Choroid plexus epithelial cell (primary cell): ENCODE results near the gene ANKZF1.

ENCODE experiments used
- DNase-seq: peaks from one replicate; pipeline ENCODE4 v3.0.0-alpha.2; 2010; ENCODE audit warnings: low read depth
- H3K4me3 ChIP-seq: 2 replicates; pipeline ENCODE4 v1.5.1; 2011; ENCODE audit warnings: low read depth, mild to moderate bottlenecking, control low read depth, low read length, moderate library complexity
- TF ChIP-seq, protein P1 (sequence below): conservative IDR thresholded peaks from 2 replicates; pipeline ENCODE4 v1.5.1; 2011; ENCODE audit warnings: low read depth, mild to moderate bottlenecking, control low read depth, inconsistent platforms, low read length, moderate library complexity

The ANKZF1 gene

DNA sequence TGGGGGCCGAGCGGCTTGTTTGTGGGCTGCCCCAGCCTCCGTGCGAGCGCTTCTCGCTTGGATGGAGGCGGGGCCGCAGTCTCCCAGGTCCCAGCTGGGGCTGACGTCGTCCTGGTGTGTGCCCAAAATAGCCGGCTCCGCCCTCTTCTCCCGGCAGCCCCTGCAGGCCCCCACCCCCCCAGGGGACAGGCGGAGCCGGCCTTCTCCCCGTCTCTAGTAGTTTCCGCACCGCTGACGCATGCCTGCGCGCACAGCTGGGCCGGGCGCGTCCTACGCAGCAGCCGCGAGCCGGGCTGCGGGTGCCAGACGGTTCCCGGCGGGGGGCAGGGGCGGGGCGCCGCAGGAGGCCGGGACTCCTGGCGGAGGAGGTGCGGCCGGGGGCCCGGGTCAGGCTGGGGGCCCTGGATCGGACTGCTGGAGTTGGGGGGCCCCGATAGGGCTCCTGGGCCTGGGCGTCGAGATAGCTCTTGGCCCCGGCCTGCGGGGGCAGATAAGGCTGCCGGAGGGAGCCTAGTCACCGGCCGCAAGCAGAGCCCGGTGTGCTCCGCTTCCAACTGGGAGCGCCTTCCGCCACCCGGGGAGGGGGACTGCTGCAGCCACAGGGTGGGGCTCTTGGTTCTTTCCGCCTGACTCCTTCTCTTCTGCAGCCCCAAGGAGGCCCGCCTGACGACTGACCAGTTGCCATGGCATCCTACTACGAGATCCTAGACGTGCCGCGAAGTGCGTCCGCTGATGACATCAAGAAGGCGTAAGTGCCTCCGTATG is 49.7 kb downstream of the ANKZF1 start, which contains the start of gene DNAJB2:
DNAJB2 (plus strand) TSS at position 216 of the 765 bp plus-strand sequence; CDS start at position 684, 468 bp downstream.
- peak within 1 kb of the TSS; percentile 61 for H3K4me3 ChIP-seq
- TF ChIP-seq, protein P1, sequence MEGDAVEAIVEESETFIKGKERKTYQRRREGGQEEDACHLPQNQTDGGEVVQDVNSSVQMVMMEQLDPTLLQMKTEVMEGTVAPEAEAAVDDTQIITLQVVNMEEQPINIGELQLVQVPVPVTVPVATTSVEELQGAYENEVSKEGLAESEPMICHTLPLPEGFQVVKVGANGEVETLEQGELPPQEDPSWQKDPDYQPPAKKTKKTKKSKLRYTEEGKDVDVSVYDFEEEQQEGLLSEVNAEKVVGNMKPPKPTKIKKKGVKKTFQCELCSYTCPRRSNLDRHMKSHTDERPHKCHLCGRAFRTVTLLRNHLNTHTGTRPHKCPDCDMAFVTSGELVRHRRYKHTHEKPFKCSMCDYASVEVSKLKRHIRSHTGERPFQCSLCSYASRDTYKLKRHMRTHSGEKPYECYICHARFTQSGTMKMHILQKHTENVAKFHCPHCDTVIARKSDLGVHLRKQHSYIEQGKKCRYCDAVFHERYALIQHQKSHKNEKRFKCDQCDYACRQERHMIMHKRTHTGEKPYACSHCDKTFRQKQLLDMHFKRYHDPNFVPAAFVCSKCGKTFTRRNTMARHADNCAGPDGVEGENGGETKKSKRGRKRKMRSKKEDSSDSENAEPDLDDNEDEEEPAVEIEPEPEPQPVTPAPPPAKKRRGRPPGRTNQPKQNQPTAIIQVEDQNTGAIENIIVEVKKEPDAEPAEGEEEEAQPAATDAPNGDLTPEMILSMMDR, result peak; percentile 41
- DNase-seq, result peak; percentile 100

- peak overlapping the region; percentile 61 for H3K4me3 ChIP-seq
- TF ChIP-seq, protein P1, result peak; percentile 2
- DNase-seq, result no peak
Measured at GRCh38 chr2:219279916-219280516, 50.4 kb downstream of the ANKZF1 start.

DNA sequence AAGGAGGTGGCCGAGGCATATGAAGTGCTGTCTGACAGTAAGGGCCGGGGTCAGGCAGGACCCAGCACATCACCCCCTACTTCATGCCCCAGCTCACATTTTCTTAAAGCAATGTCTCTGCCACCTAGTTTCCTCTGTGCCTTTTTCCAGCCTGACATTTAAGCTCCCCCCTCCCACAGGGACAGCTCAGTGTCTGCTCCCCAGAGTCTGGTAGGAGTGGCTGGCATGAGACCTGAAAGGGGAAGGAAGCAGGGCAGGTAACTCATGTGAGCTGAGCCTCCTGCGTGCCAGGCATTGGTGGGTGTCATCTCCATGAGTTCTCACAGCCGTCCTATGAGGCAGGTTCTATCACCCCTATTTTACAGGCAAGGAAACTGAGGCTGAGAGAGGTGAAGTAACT is 51.0 kb downstream of the ANKZF1 start:
- H3K4me3 ChIP-seq, result no peak overlapping the region
- TF ChIP-seq, protein P1, result no peak
- DNase-seq, result no peak

- H3K4me3 ChIP-seq, result no peak overlapping the region
- DNase-seq, result no peak
- TF ChIP-seq, protein P1, result no peak
Measured at GRCh38 chr2:219281588-219281987, 52.0 kb downstream of the ANKZF1 start.

DNA sequence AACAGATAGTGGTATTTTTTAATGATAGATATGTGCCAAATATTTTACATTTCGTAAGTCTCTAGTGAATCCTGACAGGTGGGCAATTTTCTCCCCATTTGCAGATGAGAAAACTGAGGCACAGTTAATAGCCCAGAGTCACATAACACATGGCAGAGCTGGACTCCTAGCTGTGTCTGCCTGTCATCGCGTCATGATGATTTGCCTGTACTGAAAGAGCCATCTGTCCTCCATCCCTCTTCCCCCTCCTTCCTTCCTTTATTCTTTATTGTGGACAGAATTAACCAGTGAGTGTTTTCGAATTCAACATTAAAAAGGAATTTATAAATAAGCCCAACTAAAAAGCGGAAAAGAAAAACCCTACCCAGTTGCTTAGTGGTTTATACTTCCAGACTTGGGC is 52.8 kb downstream of the ANKZF1 start:
- H3K4me3 ChIP-seq, result no peak overlapping the region
- TF ChIP-seq, protein P1, result no peak
- no peak for DNase-seq

- TF ChIP-seq, protein P1, result no peak
- H3K4me3 ChIP-seq, result no peak overlapping the region
- DNase-seq, result no peak
Measured at GRCh38 chr2:219282943-219283581, 53.5 kb downstream of the ANKZF1 start.
